Neuron (in vitro differentiated cells): Measurements from ENCODE around the gene DCTN3.
"Not testable (repeated sequence)": the region's sequence is repeated elsewhere in the genome, so short reads cannot be mapped to it uniquely, and the experiment has no call there.

Experiments
- H2AFZ ChIP-seq: one replicate; pipeline ENCODE4 v1.6.1; 2013; ENCODE audit warnings: low read depth, mild to moderate bottlenecking, inconsistent platforms, low read length, moderate library complexity
- H3K27me3 ChIP-seq: one replicate; pipeline ENCODE4 v1.6.1; 2013; ENCODE audit warnings: low read length; ENCODE audit not compliant: insufficient read depth
- H3K36me3 ChIP-seq: one replicate; pipeline ENCODE4 v1.6.1; 2013; ENCODE audit warnings: low read length; ENCODE audit not compliant: insufficient read depth
- H3K4me1 ChIP-seq: one replicate; pipeline ENCODE4 v1.6.1; 2013; ENCODE audit warnings: low read length; ENCODE audit not compliant: insufficient read depth
- H3K4me3 ChIP-seq: 2 replicates; pipeline ENCODE4 v1.5.1; 2013; ENCODE audit warnings: mild to moderate bottlenecking, low read length, moderate library complexity
- H3K9me3 ChIP-seq: one replicate; pipeline ENCODE4 v1.6.1; 2013; ENCODE audit warnings: low read length

DCTN3 gene

DNA sequence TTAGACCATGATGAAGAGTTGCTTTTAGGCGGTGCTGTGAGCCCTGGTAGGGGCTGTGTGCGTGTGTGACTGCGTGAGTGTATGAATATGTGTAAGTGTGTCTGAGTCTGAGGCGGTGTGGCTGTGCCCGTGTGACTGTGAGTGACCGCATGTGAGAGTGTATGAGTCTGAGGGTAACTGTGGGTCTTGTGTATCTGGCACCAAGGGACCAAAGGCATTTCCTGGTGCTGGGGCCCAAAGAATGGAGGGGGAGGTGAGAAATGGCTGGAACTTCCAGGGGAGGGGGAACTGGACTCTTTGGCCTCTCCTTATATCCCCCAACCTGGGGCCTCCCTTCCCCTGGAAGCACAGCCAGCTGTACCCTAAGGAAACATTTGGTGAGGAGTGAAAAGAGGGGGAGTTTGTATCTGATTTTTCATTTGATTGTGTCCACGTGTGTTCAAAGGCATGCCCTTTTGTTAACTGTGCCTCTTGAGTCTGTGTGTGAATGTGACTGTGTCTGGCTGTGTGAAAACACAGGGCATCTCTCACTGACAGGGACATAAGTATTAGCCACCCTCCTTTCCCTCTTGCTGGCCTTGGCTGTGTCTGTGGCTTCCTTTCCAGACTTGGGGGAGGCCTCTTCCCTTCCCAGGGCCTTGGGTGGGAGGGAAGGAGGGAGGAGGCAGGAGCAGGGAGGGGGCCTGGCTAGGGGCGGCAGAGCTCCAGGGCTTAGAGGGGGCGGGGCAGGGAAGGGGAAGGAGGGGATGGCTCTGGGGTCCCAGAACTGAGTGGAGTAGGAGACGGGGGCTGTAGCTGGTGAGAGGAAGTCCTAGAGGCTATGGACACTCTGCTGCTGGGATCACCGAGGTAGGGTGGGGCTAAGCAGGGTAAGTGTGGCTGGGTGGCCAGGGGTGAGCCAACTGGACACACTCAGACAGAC is 33.1 kb upstream of the DCTN3 start:
- Histone ChIP-seq H3K4me3 (no peak overlapping the region), H3K9me3 (no peaks in the 10 kb centered on the region), H3K4me1 (peaks cover 32% of the 10 kb centered on the region), H3K27me3 (no peaks in the 10 kb centered on the region), H3K36me3 (peaks cover 12% of the 10 kb centered on the region), H2AFZ (no peak overlapping the region)

DNA sequence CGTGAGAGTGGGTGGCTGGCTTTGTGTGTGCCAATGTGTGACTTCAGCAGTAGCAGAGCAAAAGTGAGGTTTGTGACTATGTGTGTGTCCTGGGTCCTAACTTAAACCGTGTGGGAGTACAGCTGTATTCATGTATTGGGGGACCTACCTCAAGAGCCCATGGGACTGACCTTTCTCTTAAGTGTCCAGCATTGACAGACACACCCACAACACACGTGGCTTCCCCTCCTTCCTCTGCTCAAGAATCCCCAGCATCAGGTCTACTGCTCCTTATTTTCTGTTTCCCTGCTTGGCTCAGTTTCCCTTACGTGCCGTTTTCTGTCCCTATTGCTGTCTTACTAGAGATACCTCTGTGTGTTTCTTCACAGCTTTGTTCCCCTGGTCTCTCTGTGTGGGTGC is 32.3 kb upstream of the DCTN3 start:
- H3K4me1 ChIP-seq, result peaks cover 37% of the 10 kb centered on the region
- H3K27me3 ChIP-seq, result no peaks in the 10 kb centered on the region
- H2AFZ ChIP-seq, result no peak overlapping the region
- H3K9me3 ChIP-seq, result no peaks in the 10 kb centered on the region
- H3K36me3 ChIP-seq, result peaks cover 13% of the 10 kb centered on the region
- H3K4me3 ChIP-seq, result peak overlapping the region; percentile 51

DNA sequence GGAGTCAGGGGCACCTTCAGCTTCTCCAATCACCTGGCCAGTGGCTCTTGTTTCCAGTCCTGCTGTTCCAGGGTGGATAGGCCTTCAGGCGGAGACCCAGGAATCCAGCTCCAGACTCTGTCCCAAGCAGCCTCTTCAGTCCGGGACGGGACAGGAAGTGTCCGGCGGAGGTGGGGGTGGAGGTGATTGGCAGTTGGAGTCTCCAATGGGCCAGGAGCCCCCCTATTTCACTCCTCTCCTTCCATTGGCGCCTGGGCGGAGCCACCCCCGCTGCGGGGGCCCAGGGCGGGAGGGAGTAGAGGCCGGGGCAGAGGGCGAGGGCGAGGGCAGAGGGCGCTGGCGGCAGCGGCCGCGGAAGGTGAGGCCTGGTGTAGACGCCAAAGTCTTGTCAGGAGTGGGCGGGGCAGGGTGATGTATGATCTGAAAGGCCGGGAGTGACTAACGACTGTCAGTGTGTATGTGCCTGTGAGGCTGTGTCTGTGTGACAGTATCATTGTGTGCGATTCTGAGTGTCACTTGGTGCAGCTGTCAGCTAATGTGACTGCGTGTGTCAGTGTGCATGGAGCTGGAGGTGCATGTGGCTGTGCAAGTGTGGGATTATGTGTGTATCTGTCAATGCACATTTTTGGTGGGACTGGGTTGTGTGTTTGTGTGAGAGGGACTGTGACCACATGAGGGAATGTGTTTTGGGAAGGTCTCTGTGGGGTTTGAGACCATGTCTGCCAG is 31.7 kb upstream of the DCTN3 start, which contains the start of gene IL11RA:
Gene IL11RA (plus strand): TSS at position 310 of the 726 bp plus-strand sequence. CDS start 3,033 bp downstream, outside the sequence.
- Histone ChIP-seq H2AFZ (no peak within 1 kb of the TSS), H3K36me3 (peaks cover 13% of the 10 kb centered on the region), H3K4me3 (peak within 1 kb of the TSS; percentile 51), H3K27me3 (no peaks in the 10 kb centered on the region), H3K9me3 (no peaks in the 10 kb centered on the region), H3K4me1 (peaks cover 42% of the 10 kb centered on the region)

DNA sequence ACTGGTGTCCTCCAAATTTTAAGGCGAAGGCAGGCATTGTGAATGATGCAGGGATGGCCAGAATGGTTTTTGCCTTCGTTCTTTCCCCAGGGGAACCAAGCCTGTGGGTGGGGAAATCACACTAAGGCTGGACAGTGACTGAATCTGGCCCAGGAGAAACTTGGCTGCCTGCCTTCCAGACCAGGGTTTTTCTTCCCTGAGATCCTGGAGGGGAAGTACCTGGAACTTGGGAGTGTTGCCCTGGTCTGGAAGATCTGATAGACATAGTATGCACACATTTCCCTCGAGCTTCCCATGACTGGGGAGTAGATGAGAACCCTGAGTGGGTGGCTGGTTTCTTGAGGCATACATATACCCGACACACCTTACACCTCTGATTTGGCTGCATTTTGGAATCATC is 31.0 kb upstream of the DCTN3 start:
- H3K4me3 ChIP-seq, result peak overlapping the region; percentile 51
- H2AFZ ChIP-seq, result no peak overlapping the region
- peaks cover 43% of the 10 kb centered on the region for H3K4me1 ChIP-seq
- peaks cover 13% of the 10 kb centered on the region for H3K36me3 ChIP-seq
- no peaks in the 10 kb centered on the region for H3K27me3 ChIP-seq
- no peaks in the 10 kb centered on the region for H3K9me3 ChIP-seq

DNA sequence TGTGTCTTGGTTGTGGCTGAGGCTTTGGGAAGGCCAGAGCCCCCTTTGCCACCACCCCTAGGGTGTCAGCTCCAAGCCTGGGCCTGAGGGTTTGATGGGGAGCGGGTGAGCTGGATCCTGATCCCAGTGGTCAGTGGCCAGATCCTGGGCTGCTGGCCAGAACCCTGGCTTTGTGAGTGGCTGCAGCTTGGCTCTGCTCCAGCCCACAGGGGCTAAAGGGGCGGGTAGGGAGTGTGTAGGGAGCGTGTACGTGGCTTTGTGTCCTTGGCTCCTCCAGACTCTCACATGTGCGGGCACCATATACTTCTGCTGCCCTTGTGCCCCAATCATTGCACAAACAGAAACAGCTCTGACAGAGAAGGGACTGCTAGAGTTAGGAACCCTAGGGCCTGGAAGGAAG is 30.5 kb upstream of the DCTN3 start:
- Histone ChIP-seq H3K36me3 (peaks cover 13% of the 10 kb centered on the region), H3K9me3 (no peaks in the 10 kb centered on the region), H3K4me1 (peaks cover 47% of the 10 kb centered on the region), H3K4me3 (no peak overlapping the region), H2AFZ (no peak overlapping the region), H3K27me3 (no peaks in the 10 kb centered on the region)

DNA sequence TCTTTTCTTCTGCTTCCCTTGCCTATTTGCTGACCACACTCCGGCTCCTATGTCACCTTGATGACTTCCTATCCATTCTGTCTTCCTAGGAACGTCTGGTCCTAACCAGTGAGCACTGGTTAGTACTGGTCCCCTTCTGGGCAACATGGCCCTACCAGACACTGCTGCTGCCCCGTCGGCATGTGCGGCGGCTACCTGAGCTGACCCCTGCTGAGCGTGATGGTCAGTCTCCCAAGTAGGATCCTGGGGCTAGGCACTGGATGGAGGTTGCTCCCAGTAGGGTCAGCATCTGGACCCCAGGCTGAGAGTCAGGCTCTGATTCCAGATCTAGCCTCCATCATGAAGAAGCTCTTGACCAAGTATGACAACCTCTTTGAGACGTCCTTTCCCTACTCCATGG is 28.4 kb upstream of the DCTN3 start:
- Histone ChIP-seq H2AFZ (no peak overlapping the region), H3K4me1 (peaks cover 42% of the 10 kb centered on the region), H3K27me3 (no peaks in the 10 kb centered on the region), H3K9me3 (no peaks in the 10 kb centered on the region), H3K36me3 (peaks cover 13% of the 10 kb centered on the region), H3K4me3 (no peak overlapping the region)

DNA sequence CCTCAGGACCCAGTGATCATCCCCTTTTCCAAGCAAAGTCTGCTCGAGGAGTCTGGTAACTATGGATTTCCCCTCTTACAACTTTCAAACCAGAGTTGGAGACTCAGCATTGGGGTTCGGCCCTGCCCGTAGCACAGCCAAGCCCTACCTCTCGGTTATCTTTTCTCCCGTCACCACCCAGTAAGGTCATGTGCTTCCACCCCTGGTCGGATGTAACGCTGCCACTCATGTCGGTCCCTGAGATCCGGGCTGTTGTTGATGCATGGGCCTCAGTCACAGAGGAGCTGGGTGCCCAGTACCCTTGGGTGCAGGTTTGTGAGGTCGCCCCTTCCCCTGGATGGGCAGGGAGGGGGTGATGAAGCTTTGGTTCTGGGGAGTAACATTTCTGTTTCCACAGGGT is 27.4 kb upstream of the DCTN3 start:
- peaks cover 32% of the 10 kb centered on the region for H3K4me1 ChIP-seq
- H2AFZ ChIP-seq, result no peak overlapping the region
- H3K27me3 ChIP-seq, result no peaks in the 10 kb centered on the region
- H3K4me3 ChIP-seq, result peak overlapping the region; percentile 80
- H3K9me3 ChIP-seq, result no peaks in the 10 kb centered on the region
- peaks cover 13% of the 10 kb centered on the region for H3K36me3 ChIP-seq

DNA sequence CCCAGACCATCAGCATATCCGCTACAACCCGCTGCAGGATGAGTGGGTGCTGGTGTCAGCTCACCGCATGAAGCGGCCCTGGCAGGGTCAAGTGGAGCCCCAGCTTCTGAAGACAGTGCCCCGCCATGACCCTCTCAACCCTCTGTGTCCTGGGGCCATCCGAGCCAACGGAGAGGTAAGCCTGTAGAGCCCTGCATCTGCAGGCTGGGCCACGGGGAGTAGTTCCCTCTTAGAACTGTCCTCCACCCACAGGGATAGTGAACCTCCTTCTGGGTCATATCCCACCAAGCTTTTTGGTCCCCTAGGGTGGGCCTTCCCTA is 26.7 kb upstream of the DCTN3 start:
- Histone ChIP-seq H3K4me3 (peak overlapping the region; percentile 80), H3K36me3 (peaks cover 13% of the 10 kb centered on the region), H3K27me3 (no peaks in the 10 kb centered on the region), H3K4me1 (peaks cover 26% of the 10 kb centered on the region), H3K9me3 (no peaks in the 10 kb centered on the region), H2AFZ (peak overlapping the region; percentile 71)

DNA sequence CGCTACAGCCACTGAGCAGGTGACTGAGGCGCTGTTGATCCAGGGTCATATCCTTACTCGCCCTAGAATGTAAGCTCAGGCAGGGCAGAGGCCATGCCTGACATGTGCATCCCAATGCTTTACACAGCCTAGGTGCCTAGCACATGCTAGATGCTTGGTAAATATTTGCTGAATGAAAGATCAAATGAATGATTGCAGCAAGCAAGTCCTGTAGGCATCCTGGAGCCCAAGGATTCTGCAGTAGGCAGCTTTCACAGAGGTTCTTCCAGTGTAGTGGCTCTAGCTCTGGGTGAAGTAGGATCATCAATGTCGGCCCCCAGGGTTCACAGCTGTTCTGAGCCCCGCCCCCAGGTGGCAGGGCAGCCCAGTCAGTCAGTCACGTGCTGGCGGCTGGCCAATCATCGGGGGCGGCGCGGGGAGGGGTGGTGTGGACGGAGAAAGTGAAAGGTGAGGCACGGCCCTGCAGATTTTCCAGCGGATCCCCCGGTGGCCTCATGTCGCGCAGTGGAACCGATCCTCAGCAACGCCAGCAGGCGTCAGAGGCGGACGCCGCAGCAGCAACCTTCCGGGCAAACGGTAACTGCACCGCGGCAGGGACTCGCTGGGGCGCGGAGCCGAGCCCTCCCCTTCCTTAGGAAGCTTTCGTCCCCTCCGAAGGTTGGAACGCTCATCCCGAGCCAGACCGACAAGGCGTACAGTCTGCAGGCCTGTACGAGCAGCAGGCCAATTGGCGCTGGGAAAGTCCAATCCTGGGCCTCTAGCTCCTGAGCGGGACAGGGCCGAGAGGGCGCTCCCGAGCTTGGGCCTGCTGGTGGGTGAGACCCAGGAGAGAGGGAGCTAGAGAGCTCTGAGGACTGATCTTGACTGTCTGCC is 26.2 kb upstream of the DCTN3 start, which contains the start of gene GALT:
Gene GALT (plus strand): TSS at position 465 of the 873 bp plus-strand sequence. CDS start 30 bp downstream, at position 495.
- H3K36me3 ChIP-seq, result peaks cover 13% of the 10 kb centered on the region
- H3K27me3 ChIP-seq, result no peaks in the 10 kb centered on the region
- H3K4me3 ChIP-seq, result peak within 1 kb of the TSS; percentile 80
- H3K4me1 ChIP-seq, result peaks cover 22% of the 10 kb centered on the region
- H3K9me3 ChIP-seq, result no peaks in the 10 kb centered on the region
- peak within 1 kb of the TSS; percentile 71 for H2AFZ ChIP-seq

DNA sequence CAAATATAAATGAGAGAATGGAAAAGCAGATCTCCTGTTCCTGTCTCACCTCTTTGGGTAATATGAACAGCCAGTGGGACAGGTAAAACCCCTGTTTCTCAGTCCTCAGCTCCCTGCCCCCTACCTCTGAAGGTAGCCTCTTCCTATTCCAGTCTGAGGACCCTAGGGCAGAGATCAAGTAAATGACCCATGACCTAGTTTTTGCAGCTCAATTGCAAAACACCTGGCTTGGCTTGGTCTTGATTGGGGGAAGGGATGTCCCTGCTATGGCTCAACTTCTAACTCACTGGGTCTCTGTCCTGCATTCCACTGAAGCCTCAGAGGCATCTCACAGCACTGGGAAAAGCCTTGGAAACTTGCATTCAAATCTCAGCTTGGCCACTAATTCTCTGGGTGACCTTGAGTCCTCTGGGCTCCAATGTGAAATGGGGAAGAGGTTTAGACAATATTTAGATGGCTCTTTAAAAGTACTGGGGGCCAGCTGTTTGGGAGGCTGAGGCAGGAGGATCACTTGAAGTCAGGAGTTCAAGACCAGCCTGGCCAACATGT is 24.5 kb upstream of the DCTN3 start:
- H2AFZ ChIP-seq, result no peak overlapping the region
- no peaks in the 10 kb centered on the region for H3K9me3 ChIP-seq
- peaks cover 15% of the 10 kb centered on the region for H3K4me1 ChIP-seq
- H3K4me3 ChIP-seq, result no peak overlapping the region
- peaks cover 13% of the 10 kb centered on the region for H3K36me3 ChIP-seq
- H3K27me3 ChIP-seq, result no peaks in the 10 kb centered on the region

DNA sequence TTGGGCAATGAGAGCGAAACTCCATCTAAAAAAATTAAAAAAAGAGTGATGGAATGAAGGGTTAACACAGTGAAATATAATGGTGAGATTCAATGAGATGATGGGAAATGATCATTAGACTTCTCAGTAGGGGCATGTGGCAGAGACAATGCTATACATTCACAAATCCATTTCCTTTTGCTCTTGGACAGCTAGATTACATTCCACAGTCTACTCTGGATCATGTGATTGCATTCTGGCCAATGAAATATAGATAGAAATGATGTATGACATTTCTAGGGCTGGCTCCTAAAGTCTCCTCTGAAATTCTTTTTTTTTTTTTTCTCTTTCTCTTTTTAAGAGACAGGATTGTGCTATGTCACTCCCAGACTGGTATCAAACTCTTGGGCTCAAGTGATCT is 22.4 kb upstream of the DCTN3 start:
- H3K4me1 ChIP-seq, result peaks cover 16% of the 10 kb centered on the region
- H3K36me3 ChIP-seq, result no peaks in the 10 kb centered on the region
- no peak overlapping the region for H3K4me3 ChIP-seq
- no peaks in the 10 kb centered on the region for H3K27me3 ChIP-seq
- no peak overlapping the region for H2AFZ ChIP-seq
- H3K9me3 ChIP-seq, result no peaks in the 10 kb centered on the region

DNA sequence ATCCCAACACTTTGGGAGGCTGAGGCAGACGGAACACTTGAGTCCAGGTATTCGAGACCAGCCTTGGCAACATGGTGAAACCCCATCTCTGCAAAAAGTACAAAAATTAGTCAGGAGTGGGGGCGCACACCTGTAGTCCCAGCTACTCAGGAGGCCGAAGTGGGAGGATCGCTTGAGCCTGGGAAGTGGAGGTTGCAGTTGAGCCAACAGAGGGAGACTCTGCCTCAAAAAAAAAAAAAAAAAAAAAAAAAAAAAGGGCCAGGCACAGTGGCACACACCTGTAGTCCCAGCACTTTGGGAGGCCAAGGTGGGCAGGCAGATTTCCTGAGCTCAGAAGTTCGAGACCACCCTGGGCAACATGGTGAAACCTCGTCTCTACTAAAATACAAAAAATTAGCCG is 19.0 kb upstream of the DCTN3 start:
- not testable (repeated sequence) for H3K27me3 ChIP-seq, H3K36me3 ChIP-seq, H3K4me3 ChIP-seq, H2AFZ ChIP-seq, H3K9me3 ChIP-seq
- peaks cover 11% of the 10 kb centered on the region for H3K4me1 ChIP-seq
